ENCODE data around the gene KRTAP10-7.
A peak's percentile ranks its signal among the peaks of the same experiment; 100 is the strongest.
"Not testable (repeated sequence)": the region's sequence is repeated elsewhere in the genome, so short reads cannot be mapped to it uniquely, and the experiment has no call there.

Gene KRTAP10-7

DNA sequence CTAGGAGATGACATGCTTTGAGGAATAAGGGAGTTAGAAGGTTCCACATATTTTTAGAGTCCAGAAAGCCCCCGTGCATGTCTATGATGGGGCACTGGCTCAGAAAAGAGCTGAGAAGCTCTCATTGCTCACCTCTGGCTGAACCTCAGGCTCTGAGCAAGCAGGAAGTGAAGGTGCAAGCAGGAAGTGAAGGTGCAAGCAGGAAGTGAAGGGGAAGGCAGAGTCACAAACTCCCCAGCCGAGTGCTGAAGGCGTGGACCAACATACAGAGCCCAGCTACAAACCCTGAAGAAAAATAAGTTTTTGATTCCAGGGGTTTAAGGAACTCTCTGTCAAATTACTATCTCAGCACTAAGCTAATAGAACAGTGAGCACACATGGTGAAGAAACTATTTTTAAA, 18.5 kb downstream of the KRTAP10-7 start:
- Histone ChIP-seq H3K36me3 (no peaks in the 10 kb centered on the region), H3K4me1 (ENCODE audit: control insufficient read depth in 1 of 2, insufficient read depth in 1 of 2, low read depth in 1 of 2, low read length in 1 of 2) (peaks cover 30 to 44% of the 10 kb centered on the region in 2 experiments), H3K9me3 (no peaks in the 10 kb centered on the region), H3K4me3 (ENCODE audit: low read depth in 1 of 2, low read length in 1 of 2) (peak overlapping the region; percentile 5 to 32), H3K27me3 (no peaks in the 10 kb centered on the region), H3K27ac (peak overlapping the region; percentile 88)
- TF ChIP-seq CTCF (IDR thresholded peaks at IDR 0.05), result no peak

DNA sequence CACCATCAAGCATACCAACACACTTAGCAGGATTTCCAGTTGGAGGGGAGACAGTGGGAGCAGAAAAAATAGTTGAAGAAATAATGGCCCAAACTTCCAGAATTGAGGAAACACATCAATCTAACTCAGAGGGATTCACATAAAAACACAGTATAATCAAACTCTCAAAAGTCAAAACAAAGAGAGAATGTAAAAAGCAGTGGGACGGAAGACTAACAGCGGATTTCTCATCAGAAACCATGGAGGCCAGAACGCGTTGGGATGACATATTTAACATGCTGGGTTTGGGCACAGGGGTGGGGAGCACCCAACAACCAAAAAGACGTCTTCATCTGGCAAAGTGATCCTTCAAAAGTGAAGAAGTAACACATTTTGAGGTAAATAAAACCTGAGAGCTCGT, 19.5 kb downstream of the KRTAP10-7 start:
- Histone ChIP-seq H3K27me3 (no peaks in the 10 kb centered on the region), H3K9me3 (no peaks in the 10 kb centered on the region), H3K27ac (peak overlapping the region; percentile 88), H3K4me1 (ENCODE audit: control insufficient read depth in 1 of 2, insufficient read depth in 1 of 2, low read depth in 1 of 2, low read length in 1 of 2) (peaks cover 30 to 44% of the 10 kb centered on the region in 2 experiments), H3K36me3 (no peaks in the 10 kb centered on the region), H3K4me3 (ENCODE audit: low read depth in 1 of 2, low read length in 1 of 2) (no peak overlapping the region)
- no peak for TF ChIP-seq CTCF (IDR thresholded peaks at IDR 0.05)

DNA sequence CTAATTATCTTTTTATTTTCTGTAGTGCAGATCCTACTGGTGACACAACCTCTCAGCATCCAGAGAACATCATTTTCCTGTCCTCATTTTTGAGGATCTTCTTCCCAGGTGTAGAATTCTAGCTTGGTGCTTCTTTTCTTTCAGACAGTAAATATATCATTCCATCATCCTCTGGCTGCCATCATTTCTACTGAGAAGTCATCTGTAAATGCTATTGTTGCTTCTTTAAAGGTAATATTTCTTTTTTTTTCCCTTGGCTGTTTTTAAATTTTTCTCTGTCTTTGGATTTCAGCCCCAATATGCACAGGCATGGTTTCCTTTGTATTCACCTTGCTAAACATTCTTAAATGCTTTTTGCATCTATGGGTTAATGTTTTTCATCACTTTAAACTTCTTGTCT, 23.2 kb downstream of the KRTAP10-7 start:
- Histone ChIP-seq H3K36me3 (no peaks in the 10 kb centered on the region), H3K4me1 (ENCODE audit: control insufficient read depth in 1 of 2, insufficient read depth in 1 of 2, low read depth in 1 of 2, low read length in 1 of 2) (peaks cover 15 to 23% of the 10 kb centered on the region in 2 experiments), H3K9me3 (no peaks in the 10 kb centered on the region), H3K4me3 (ENCODE audit: low read depth in 1 of 2, low read length in 1 of 2) (no peak overlapping the region), H3K27ac (no peak overlapping the region), H3K27me3 (peaks cover 5% of the 10 kb centered on the region)
- no peak for TF ChIP-seq CTCF (IDR thresholded peaks at IDR 0.05)

DNA sequence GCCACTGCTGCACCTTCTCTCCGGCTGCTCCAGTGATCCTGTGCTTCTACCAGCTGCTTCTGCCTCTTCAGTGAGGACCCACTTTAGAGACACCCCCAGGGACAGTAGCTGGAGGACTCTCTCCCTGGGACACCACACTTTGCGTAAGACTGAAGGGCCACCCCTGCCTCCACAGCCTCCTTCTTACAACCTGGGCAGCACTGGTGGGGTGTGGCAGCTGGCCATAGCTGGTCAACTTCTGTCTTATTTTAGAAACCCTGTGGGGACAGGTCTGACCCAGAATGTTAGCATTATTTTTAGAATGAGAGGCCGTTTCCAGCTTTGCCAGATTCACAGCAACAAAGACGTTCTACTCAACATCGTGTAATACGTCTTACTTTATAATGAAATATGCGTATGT, 25.4 kb downstream of the KRTAP10-7 start:
- peaks cover 5 to 17% of the 10 kb centered on the region in 2 experiments for H3K4me1 ChIP-seq (ENCODE audit: control insufficient read depth in 1 of 2, insufficient read depth in 1 of 2, low read depth in 1 of 2, low read length in 1 of 2)

GRCh38 chr21:44626262-44626661, 25.9 kb downstream of the KRTAP10-7 start:
- Histone ChIP-seq H3K4me1 (ENCODE audit: control insufficient read depth in 1 of 2, insufficient read depth in 1 of 2, low read depth in 1 of 2, low read length in 1 of 2) (peaks cover 5 to 17% of the 10 kb centered on the region in 2 experiments), H3K9me3 (no peaks in the 10 kb centered on the region), H3K36me3 (no peaks in the 10 kb centered on the region), H3K27me3 (peaks cover 8% of the 10 kb centered on the region), H3K27ac (no peak overlapping the region), H3K4me3 (ENCODE audit: low read depth in 1 of 2, low read length in 1 of 2) (no peak overlapping the region)
- no peak for TF ChIP-seq CTCF (IDR thresholded peaks at IDR 0.05)

More for the DNA sequence above, 25.4 kb downstream of the KRTAP10-7 start:
- no peaks in the 10 kb centered on the region for H3K9me3 ChIP-seq
- H3K27me3 ChIP-seq, result peaks cover 8% of the 10 kb centered on the region
- TF ChIP-seq CTCF (IDR thresholded peaks at IDR 0.05), result no peak
- no peak overlapping the region for H3K27ac ChIP-seq
- H3K36me3 ChIP-seq, result no peaks in the 10 kb centered on the region
- H3K4me3 ChIP-seq (ENCODE audit: low read depth in 1 of 2, low read length in 1 of 2), result no peak overlapping the region

GRCh38 chr21:44626673-44627143, 26.3 kb downstream of the KRTAP10-7 start, which contains the start of gene KRTAP10-9:
TSS of gene KRTAP10-9 (plus strand) at chr21:44627093. CDS start at chr21:44627172, 79 bp downstream.
- Histone ChIP-seq H3K4me1 (ENCODE audit: control insufficient read depth in 1 of 2, insufficient read depth in 1 of 2, low read depth in 1 of 2, low read length in 1 of 2) (peaks cover 5 to 17% of the 10 kb centered on the region in 2 experiments), H3K36me3 (no peaks in the 10 kb centered on the region), H3K4me3 (ENCODE audit: low read depth in 1 of 2, low read length in 1 of 2) (no peak within 1 kb of the TSS), H3K27ac (no peak within 1 kb of the TSS), H3K9me3 (no peaks in the 10 kb centered on the region), H3K27me3 (peaks cover 8% of the 10 kb centered on the region)
- no peak for TF ChIP-seq CTCF (IDR thresholded peaks at IDR 0.05)

DNA sequence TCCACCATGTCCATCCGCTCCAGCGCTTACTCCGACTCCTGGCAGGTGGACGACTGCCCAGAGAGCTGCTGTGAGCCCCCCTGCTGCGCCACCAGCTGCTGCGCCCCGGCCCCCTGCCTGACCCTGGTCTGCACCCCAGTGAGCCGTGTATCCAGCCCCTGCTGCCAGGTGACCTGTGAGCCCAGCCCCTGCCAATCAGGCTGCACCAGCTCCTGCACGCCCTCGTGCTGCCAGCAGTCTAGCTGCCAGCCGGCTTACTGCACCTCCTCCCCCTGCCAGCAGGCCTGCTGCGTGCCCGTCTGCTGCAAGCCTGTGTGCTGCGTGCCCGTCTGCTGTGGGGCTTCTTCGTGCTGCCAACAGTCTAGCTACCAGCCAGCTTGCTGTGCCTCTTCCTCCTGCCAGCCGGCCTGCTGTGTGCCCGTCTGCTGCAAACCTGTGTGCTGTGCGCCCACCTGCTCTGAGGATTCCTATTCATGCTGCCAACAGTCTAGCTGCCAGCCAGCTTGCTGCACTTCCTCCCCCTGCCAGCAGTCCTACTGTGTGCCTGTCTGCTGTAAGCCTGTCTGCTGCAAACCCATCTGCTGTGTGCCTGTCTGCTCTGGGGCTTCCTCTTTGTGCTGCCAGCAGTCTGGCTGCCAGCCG, 26.9 kb downstream of the KRTAP10-7 start:
- peaks cover 5 to 14% of the 10 kb centered on the region in 2 experiments for H3K4me1 ChIP-seq (ENCODE audit: control insufficient read depth in 1 of 2, insufficient read depth in 1 of 2, low read depth in 1 of 2, low read length in 1 of 2)
- not testable (repeated sequence) for H3K27ac ChIP-seq

DNA sequence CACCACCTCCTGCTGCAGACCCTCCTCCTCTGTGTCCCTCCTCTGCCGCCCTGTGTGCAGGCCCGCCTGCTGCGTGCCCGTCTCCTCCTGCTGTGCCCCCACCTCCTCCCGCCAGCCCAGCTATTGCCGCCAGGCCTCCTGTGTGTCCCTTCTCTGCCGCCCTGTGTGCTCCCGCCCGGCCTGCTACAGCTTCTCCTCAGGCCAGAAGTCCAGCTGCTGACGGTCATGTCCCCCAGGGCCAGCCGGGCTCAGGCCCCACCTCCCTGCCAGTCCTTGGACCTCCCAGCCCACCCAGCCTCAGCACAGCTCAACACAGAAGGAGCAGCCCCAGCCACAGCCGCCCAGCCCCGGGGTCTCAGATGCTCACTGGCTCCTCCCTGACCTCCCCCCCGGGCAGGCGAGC, 27.4 kb downstream of the KRTAP10-7 start:
- H3K27ac ChIP-seq; H3K27me3 ChIP-seq; H3K36me3 ChIP-seq; H3K9me3 ChIP-seq; H3K4me3 ChIP-seq (ENCODE audit: low read depth in 1 of 2, low read length in 1 of 2): not testable (repeated sequence)
- peaks cover 5 to 11% of the 10 kb centered on the region in 2 experiments for H3K4me1 ChIP-seq (ENCODE audit: control insufficient read depth in 1 of 2, insufficient read depth in 1 of 2, low read depth in 1 of 2, low read length in 1 of 2)

More for the DNA sequence above, 26.9 kb downstream of the KRTAP10-7 start:
- not testable (repeated sequence) for H3K9me3 ChIP-seq; H3K27me3 ChIP-seq; H3K36me3 ChIP-seq; H3K4me3 ChIP-seq (ENCODE audit: low read depth in 1 of 2, low read length in 1 of 2)

All from neutrophil (primary cell).